T-helper 2 cell treated with Interferon-gamma antibody and Interleukin-4, amounts not matched to agents 5 μg/mL and 100 μg/mL, for 36 hours (primary cell): ENCODE data around the gene KIF17.
A peak's percentile ranks its signal among the peaks of the same experiment; 100 is the strongest.

ENCODE experiments used
- DNase-seq: peaks from one replicate; pipeline ENCODE4 v3.0.0; 2021; ENCODE audit warnings: low spot score
- H3K27ac Mint-ChIP-seq: one replicate; pipeline ENCODE4 v1.8.0; 2021; ENCODE audit warnings: mild to moderate bottlenecking, mixed read lengths
- H3K27me3 Mint-ChIP-seq: one replicate; pipeline ENCODE4 v1.8.0; 2021; ENCODE audit warnings: low read depth, mixed read lengths
- H3K36me3 Mint-ChIP-seq: one replicate; pipeline ENCODE4 v1.8.0; 2021; ENCODE audit warnings: low read depth, mixed read lengths
- H3K4me1 Mint-ChIP-seq: one replicate; pipeline ENCODE4 v1.8.0; 2021; ENCODE audit warnings: low read depth, mixed read lengths
- H3K4me3 Mint-ChIP-seq: one replicate; pipeline ENCODE4 v1.8.0; 2022; ENCODE audit warnings: mild to moderate bottlenecking, moderate library complexity, mixed read lengths
- H3K9me3 Mint-ChIP-seq: one replicate; pipeline ENCODE4 v1.8.0; 2021; ENCODE audit warnings: mixed read lengths

The KIF17 gene

DNA sequence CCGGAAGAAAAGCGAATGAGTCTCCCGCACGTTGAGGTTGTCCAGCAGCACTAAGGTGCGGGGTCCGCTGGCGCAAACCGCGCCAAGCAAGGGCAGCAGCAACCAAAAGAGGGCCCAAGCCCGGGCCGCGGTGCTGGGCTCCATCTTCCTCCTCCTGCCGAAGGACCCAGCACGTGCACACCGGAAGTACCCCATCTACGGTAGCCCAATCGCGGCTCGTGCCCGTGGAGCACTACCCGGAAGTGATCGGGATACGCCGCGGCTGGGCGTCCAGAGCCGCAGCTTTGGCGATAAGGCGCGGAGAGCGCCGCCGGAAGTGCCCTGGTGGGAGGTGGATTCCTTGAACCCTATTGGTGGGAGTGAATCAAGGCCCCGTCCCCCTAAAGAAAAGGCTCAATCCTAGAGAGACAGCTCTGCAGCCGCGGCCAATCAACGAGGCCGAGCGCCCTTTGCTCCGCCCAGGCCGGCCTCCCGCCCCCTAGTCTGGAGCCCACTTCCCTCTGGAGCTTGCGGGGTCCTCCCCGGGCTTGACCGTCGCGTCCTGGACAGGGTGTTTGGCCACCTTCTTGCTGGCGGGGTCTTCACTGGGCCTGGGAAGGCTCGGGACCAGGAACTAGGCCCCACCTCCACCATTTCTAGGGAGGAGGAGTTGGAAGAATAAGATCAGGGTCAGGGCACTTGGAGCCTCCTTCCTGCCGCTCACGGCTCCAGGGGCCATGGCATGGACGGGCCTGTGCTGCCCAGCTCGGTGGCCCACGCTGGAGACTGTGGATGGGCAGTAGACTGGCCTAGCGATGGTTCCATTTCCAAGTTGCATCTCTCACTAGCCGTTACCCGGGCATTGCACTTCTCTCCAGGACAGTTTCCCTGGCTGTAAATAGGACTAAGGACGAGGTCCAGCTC, 56.3 kb downstream of the KIF17 start, which contains the start of gene DDOST:
Gene DDOST (minus strand): TSS at position 163 of the 903 bp plus-strand sequence. CDS start 19 bp downstream, at position 144.
- DNase-seq: peak; percentile 97
- Mint-ChIP-seq H3K9me3 (no peaks in the 10 kb centered on the region), H3K4me3 (peak within 1 kb of the TSS; percentile 96), H3K27ac (peak within 1 kb of the TSS; percentile 92), H3K4me1 (peaks cover 31% of the 10 kb centered on the region), H3K27me3 (no peaks in the 10 kb centered on the region), H3K36me3 (peaks cover 32% of the 10 kb centered on the region)

DNA sequence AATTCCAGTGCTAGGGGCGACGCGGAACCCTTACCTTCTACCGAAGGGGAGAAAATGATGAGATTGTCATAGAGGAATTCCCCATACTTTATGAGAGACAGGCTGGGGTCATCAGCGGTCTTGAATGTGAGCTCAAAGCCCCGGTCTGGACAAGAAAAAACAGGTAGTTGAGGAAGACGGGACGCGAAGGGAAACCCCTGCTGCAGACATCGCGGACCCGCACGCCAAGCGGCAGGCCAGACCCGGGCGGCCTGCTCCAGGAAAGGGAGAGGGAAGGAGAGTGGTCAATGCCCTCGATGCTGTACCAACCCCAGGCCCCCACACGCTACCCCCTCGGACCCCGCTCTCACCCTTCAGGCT, 57.0 kb downstream of the KIF17 start:
- peaks cover 34% of the 10 kb centered on the region for H3K36me3 Mint-ChIP-seq
- H3K27ac Mint-ChIP-seq: peak overlapping the region; percentile 92
- peak overlapping the region; percentile 96 for H3K4me3 Mint-ChIP-seq
- no peaks in the 10 kb centered on the region for H3K27me3 Mint-ChIP-seq
- H3K4me1 Mint-ChIP-seq: peaks cover 31% of the 10 kb centered on the region
- no peaks in the 10 kb centered on the region for H3K9me3 Mint-ChIP-seq
- no peak for DNase-seq

- peaks cover 38% of the 10 kb centered on the region for H3K36me3 Mint-ChIP-seq
- peaks cover 31% of the 10 kb centered on the region for H3K4me1 Mint-ChIP-seq
- no peaks in the 10 kb centered on the region for H3K9me3 Mint-ChIP-seq
- peak overlapping the region; percentile 92 for H3K27ac Mint-ChIP-seq
- DNase-seq: no peak
- peak overlapping the region; percentile 96 for H3K4me3 Mint-ChIP-seq
- no peaks in the 10 kb centered on the region for H3K27me3 Mint-ChIP-seq
These were observed 57.4 kb downstream of the KIF17 start for GRCh38 chr1:20660363-20660762.

DNA sequence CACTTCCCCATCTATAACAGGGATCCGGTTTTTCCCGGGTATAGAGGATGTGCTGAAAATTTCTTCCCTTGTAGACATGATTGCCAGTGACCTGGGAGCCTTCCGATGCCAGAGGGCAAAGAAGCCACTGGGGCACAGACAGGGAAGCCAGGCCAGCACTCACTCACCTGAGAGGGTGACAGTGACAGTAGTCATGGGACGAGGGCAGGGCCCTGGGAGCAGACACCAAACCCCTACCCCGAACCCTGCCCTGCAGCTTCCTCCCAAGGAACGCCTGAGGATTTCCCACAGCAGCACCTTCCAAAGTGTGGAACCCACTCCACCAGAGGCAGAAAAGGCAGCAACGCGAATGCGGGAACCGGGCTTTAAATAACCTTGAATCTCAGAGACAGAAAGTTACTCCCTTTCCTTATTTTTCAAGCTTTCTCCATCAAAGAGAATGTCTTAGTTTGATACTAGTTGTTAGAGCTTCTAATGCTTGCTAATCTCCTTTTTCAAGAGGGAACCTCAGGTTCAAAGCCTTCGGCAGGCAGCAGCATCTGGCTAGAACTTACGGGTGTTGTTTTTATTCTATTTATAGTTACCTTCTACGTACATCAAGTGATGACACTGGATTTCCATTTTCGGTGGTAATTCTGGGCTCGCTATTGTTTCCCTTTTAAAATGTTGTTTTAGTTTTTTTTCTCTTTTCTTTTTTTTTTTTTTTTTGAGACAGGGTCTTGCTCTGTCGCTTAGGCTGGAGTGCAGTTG, 59.5 kb downstream of the KIF17 start:
- no peak for DNase-seq
- Mint-ChIP-seq H3K36me3 (peaks cover 52% of the 10 kb centered on the region), H3K27me3 (no peaks in the 10 kb centered on the region), H3K4me1 (peaks cover 31% of the 10 kb centered on the region), H3K27ac (no peak overlapping the region), H3K4me3 (no peak overlapping the region), H3K9me3 (no peaks in the 10 kb centered on the region)

DNA sequence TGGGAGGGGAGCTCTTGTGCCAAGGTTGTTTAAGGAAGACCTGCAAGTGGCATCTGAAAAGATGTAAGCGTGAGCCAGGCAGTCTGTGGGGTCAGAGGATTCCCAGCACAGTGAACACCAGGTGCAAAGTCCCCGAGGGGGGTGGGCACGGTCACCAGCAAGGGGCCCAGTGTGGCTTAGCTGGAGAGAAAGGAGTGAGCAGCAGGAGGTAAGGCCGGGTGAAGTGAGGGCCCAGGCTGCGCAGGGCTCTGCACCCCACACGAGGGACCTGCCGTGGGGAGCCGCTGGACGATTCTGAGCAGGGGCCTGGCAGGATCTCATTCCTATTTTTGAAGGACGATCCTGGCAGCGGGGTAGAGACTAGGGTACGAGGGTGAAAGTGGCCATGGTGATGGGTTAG, 60.8 kb downstream of the KIF17 start:
- H3K4me1 Mint-ChIP-seq: peaks cover 25% of the 10 kb centered on the region
- no peaks in the 10 kb centered on the region for H3K27me3 Mint-ChIP-seq
- DNase-seq: no peak
- H3K4me3 Mint-ChIP-seq: no peak overlapping the region
- H3K27ac Mint-ChIP-seq: no peak overlapping the region
- H3K36me3 Mint-ChIP-seq: peaks cover 63% of the 10 kb centered on the region
- H3K9me3 Mint-ChIP-seq: no peaks in the 10 kb centered on the region

DNA sequence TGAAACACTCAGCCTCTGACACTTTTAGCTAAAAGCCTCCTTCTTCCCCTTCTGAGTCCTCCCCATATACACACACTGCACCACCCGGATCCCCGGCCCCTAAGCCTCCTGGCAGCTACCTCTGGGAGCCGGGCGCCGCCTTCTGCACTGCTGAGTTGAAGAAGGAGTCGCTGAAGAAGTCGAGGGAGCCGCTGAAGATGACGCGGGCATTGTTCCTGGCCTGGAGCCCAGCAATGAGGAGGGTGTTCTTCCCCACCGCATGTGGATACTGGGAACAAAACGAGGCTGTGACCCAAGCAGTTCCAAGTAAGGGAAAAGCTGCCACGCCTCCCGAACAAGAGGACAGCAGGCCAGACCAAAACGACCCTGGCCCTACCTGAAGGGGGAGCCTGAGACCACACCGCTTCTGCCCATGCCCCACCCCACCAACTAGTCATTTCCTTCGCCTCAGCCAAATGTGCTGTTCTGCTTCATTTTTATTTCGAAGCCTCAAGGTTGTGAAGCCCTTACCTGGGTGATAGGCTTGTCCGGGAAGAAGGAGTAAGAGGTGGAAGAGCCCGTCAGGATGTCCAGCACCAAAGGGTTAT, 63.6 kb downstream of the KIF17 start:
- Mint-ChIP-seq H3K27me3 (no peaks in the 10 kb centered on the region), H3K4me1 (peaks cover 7% of the 10 kb centered on the region), H3K36me3 (peaks cover 65% of the 10 kb centered on the region), H3K27ac (no peak overlapping the region), H3K9me3 (no peaks in the 10 kb centered on the region), H3K4me3 (no peak overlapping the region)
- DNase-seq: no peak

DNA sequence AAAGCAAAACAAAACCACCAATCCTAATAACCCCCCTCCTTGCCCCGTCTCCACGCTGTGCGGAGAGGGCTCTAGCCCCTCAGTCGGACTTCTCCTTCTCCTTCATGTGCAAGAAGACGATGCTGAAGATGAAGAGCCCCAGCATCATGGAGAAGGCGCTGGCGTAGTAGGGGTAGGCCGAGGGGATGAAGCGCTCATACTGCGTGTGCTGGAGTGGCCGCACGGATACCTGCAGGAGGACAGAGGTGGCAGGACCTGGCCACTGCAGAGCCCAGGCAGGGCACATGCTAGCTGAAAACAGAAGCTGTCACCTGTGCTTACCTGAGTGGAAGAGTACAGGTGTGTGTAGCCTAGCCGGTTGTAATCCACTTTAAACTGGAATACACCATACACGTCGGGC, 65.5 kb downstream of the KIF17 start:
- Mint-ChIP-seq H3K4me1 (peaks cover 3% of the 10 kb centered on the region), H3K36me3 (peaks cover 64% of the 10 kb centered on the region)
- DNase-seq: no peak

GRCh38 chr1:20648946-20649345, 68.9 kb downstream of the KIF17 start:
- no peaks in the 10 kb centered on the region for H3K27me3 Mint-ChIP-seq
- peaks cover 41% of the 10 kb centered on the region for H3K36me3 Mint-ChIP-seq
- no peak for DNase-seq
- H3K4me1 Mint-ChIP-seq: no peaks in the 10 kb centered on the region
- H3K9me3 Mint-ChIP-seq: no peaks in the 10 kb centered on the region
- H3K27ac Mint-ChIP-seq: no peak overlapping the region
- H3K4me3 Mint-ChIP-seq: no peak overlapping the region

More for the DNA sequence above, 65.5 kb downstream of the KIF17 start:
- H3K9me3 Mint-ChIP-seq: no peaks in the 10 kb centered on the region
- no peaks in the 10 kb centered on the region for H3K27me3 Mint-ChIP-seq
- H3K4me3 Mint-ChIP-seq: no peak overlapping the region
- H3K27ac Mint-ChIP-seq: no peak overlapping the region

- DNase-seq: no peak
- H3K36me3 Mint-ChIP-seq: peaks cover 36% of the 10 kb centered on the region
- H3K4me1 Mint-ChIP-seq: no peaks in the 10 kb centered on the region
- H3K27me3 Mint-ChIP-seq: no peaks in the 10 kb centered on the region
- H3K27ac Mint-ChIP-seq: no peak overlapping the region
- H3K4me3 Mint-ChIP-seq: no peak overlapping the region
- H3K9me3 Mint-ChIP-seq: no peaks in the 10 kb centered on the region
These were observed 69.4 kb downstream of the KIF17 start for GRCh38 chr1:20648438-20648837.

DNA sequence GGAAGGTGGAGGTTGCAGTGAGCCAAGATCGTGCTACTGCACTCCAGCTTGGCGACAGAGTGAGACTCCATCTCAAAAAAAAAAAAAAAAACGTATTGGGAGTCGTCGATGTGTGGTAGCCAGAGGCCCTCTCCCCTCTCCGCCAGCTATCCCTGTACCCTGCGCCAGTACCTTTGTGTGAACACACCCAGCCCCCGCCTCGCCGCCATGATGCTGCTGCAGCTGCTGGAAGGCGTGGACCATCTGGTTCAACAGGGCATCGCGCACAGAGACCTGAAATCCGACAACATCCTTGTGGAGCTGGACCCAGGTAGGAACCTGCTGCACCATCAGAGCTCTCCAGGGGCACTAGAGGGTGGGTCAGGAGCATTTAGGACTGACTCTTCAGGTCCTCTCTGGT, 72.4 kb downstream of the KIF17 start:
- H3K4me3 Mint-ChIP-seq: no peak overlapping the region
- no peaks in the 10 kb centered on the region for H3K9me3 Mint-ChIP-seq
- no peaks in the 10 kb centered on the region for H3K27me3 Mint-ChIP-seq
- no peak for DNase-seq
- no peak overlapping the region for H3K27ac Mint-ChIP-seq
- H3K36me3 Mint-ChIP-seq: peaks cover 15% of the 10 kb centered on the region
- no peaks in the 10 kb centered on the region for H3K4me1 Mint-ChIP-seq

- no peaks in the 10 kb centered on the region for H3K27me3 Mint-ChIP-seq
- no peak for DNase-seq
- H3K27ac Mint-ChIP-seq: no peak overlapping the region
- no peaks in the 10 kb centered on the region for H3K4me1 Mint-ChIP-seq
- H3K9me3 Mint-ChIP-seq: no peaks in the 10 kb centered on the region
- H3K4me3 Mint-ChIP-seq: no peak overlapping the region
- peaks cover 7% of the 10 kb centered on the region for H3K36me3 Mint-ChIP-seq
These were observed 73.4 kb downstream of the KIF17 start for GRCh38 chr1:20644416-20644815.

DNA sequence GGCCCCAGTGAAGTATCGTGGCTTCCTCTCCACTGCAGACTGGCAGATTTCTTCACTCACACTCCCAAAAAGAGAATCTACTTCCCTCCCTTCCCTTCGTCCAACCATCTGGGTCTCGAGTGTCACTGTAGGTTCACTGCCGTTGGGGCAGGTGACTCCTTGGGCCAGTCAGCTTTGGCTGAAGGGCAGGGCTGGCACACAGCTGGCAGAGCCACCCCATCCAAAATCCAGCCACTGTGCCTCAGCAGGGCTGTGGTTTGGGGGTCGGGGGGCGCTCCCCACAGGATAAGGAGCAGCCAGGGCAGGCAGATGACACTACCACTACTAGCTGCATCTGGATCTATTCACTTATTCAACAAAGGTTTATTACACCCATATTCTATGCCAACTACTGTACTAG, 74.7 kb downstream of the KIF17 start:
- Mint-ChIP-seq H3K9me3 (no peaks in the 10 kb centered on the region), H3K4me3 (no peak overlapping the region), H3K4me1 (no peaks in the 10 kb centered on the region), H3K27ac (no peak overlapping the region), H3K36me3 (no peaks in the 10 kb centered on the region), H3K27me3 (no peaks in the 10 kb centered on the region)
- no peak for DNase-seq

GRCh38 chr1:20641975-20642374, 75.8 kb downstream of the KIF17 start:
- no peaks in the 10 kb centered on the region for H3K9me3 Mint-ChIP-seq
- no peaks in the 10 kb centered on the region for H3K4me1 Mint-ChIP-seq
- DNase-seq: no peak
- no peaks in the 10 kb centered on the region for H3K36me3 Mint-ChIP-seq
- no peak overlapping the region for H3K4me3 Mint-ChIP-seq
- no peaks in the 10 kb centered on the region for H3K27me3 Mint-ChIP-seq
- no peak overlapping the region for H3K27ac Mint-ChIP-seq

GRCh38 chr1:20640183-20640597, 77.6 kb downstream of the KIF17 start:
- no peaks in the 10 kb centered on the region for H3K9me3 Mint-ChIP-seq
- no peaks in the 10 kb centered on the region for H3K36me3 Mint-ChIP-seq
- peak; percentile 50 for DNase-seq
- no peaks in the 10 kb centered on the region for H3K4me1 Mint-ChIP-seq
- H3K4me3 Mint-ChIP-seq: no peak overlapping the region
- H3K27ac Mint-ChIP-seq: no peak overlapping the region
- no peaks in the 10 kb centered on the region for H3K27me3 Mint-ChIP-seq
